ENCODE measurements around the gene FHL1.

GRCh38 chrX:136146614-136147314 is 569 bp upstream of the FHL1 start:
- no peak for TF ChIP-seq CTCF (IDR thresholded peaks at IDR 0.05; ENCODE audit: borderline replicate concordance, extremely low read depth, low read length, poor library complexity, severe bottlenecking)
- TF ChIP-seq EZH2 (IDR thresholded peaks at IDR 0.05; ENCODE audit: borderline replicate concordance, low read depth, low read length, severe bottlenecking): peak; percentile 35
